Epidermal melanocyte (primary cell): Measurements from ENCODE around the gene UPF1.
"Not testable (repeated sequence)": the region's sequence is repeated elsewhere in the genome, so short reads cannot be mapped to it uniquely, and the experiment has no call there.

Experiments used
- DNase-seq: peaks from one replicate; pipeline ENCODE4 v3.0.0; 2011; ENCODE audit warnings: low spot score; ENCODE audit not compliant: insufficient read length

UPF1 gene

DNA sequence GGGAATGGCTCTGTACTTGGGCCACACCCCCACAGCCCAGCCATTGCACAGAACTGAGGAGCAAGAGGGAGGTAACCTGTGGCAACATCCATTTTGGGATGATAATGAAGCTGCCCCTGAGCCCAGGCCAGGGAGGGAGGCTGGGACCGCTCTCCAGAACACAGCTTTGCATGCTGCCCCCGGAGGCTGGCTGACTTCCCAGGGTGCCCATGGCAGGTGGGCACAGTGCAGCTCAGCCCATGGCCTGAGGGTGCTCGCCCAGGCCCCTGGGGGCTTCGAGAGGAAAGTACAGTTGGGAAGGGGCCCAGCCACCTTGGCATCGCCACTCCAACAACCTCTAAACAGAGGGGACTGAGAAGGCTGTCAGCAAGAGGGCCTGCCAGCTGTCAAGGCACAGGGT is 81.7 kb downstream of the UPF1 start:
- no peak for DNase-seq

DNA sequence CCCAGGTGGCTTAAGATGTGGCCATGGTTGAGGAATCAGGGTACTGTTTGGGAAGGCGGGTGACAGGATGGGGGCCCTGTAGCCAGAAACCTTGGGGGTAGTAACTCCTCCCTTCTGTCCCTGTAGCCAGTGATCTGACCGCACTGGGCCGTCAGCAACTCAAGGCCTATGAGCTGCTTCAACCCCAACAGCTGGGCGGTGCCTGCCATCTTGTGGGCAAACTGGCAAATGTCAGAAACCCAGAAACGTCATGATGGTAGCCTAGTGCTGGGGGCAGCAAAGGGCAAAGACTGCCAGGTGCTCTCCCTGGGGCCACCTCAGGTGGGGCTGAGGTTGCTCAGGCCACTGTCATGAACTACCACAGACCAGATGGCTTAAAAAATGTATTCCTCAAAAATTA is 83.9 kb downstream of the UPF1 start:
- no peak for DNase-seq

DNA sequence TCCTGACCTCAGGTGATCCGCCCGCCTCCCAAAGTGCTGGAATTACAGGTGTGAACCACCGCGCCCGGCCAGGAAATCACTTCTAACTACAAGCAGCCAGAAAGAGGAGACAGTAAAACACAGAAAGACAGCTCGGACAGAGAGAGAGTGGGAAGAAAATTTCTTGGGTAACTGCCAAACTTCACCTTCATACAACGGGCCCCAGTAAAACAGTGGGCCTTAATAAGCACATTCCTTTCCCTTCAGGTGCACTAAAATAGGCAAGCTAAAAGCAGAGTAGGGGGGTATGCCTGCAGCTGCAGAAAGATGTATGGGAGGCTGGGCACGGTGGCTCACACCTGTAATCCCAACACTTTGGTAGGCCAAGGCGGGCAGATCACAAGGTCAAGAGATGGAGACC is 85.8 kb downstream of the UPF1 start:
- not testable (repeated sequence) for DNase-seq
